Pancreas (tissue), 10 donors: ENCODE measurements around the gene STK24. TPM values are rescaled to one million over a fixed set of nuclear protein-coding genes. Genes with fewer than 3 reads are reported as not detected.

Experiments used
- ATAC-seq, 4 donors: fragments of 200-7000 bp; cut with Tn5 transposase; one replicate each; pipeline versions ENCODE4 v1.8.0 to v1.9.1; 2020; ENCODE audit warnings: mild to moderate bottlenecking in 4 of 4, moderate library complexity in 4 of 4
- DNase-seq, 6 donors: peaks; one replicate each; pipeline ENCODE4 v3.0.0-alpha.2; 2020
- FAIRE-seq: peaks from 2 replicates; lab custom pipeline; 2012; peaks lifted over from hg19 to GRCh38; lab: Jason Lieb, UNC
- H3K27ac ChIP-seq, 4 donors: fragments of 200-600 bp; sonication (generic); 1 replicate in 3 of 4; 2 replicates in 1 of 4; pipeline versions ENCODE4 v1.5.0 to v1.8.0; 2020
- H3K27me3 ChIP-seq, 4 donors: fragments of 200-600 bp; one replicate each; pipeline ENCODE4 v1.8.0; 2021
- H3K36me3 ChIP-seq, 3 donors: fragments of 200-600 bp; sonication (generic) in 1 of 3; one replicate each; pipeline versions ENCODE4 v1.5.0 to v1.8.0; 2020 to 2021
- H3K4me1 ChIP-seq, 3 donors: fragments of 200-600 bp; one replicate each; pipeline ENCODE4 v1.8.0; 2021
- H3K4me3 ChIP-seq, 4 donors: fragments of 200-600 bp; sonication (generic) in 2 of 4; one replicate each; pipeline versions ENCODE4 v1.5.0 to v1.8.0; 2020 to 2021
- H3K9me3 ChIP-seq, 4 donors: fragments of 200-600 bp; one replicate each; pipeline ENCODE4 v1.8.0; 2021
- WGBS, 2 donors: extraction: QIAGEN DNeasy Blood & Tissue Kit; methylation state at CpG; one replicate each; pipeline ENCODE4 v1.1.7; 2013; 5-methylcytosine and 5-hydroxymethylcytosine counted together
- intact Hi-C, 3 donors: fragments of 100-400 bp; cut with DNase I; formaldehyde crosslinking; loops; one replicate each; pipeline versions ENCODE4 v1.11.1 to v1.14.2; 2022
- polyA plus RNA-seq, 2 donors: library from polyadenylated mRNA; stranded (reverse); fragments of 200-250 nt; gene quantifications; one replicate each; pipeline ENCODE4 v1.2.3, GENCODE V29; 2013
- total RNA-seq, 6 donors: library from RNA; stranded (reverse); fragmentation: NEBNext Ultra II Directional in 4 of 6; extraction: Animal tissue kit (Norgen Biotek cat#: 25700) in 4 of 6; gene quantifications; one replicate each; pipeline versions ENCODE4 v1.2.1 to v1.2.4, GENCODE V29; 2021 to 2023
- TF ChIP-seq, protein P1 (sequence below), 4 donors: fragments of 200-600 bp; sonication (generic) in 3 of 4; IDR thresholded peaks; one replicate each; pipeline versions ENCODE4 v1.5.0 to v1.8.0; 2021; ENCODE audit warnings: antibody characterized with exemption in 4 of 4
- donor health status: healthy with polysubstance abuse.
- donor health status: DM: no; HTN: no; CAD: no; lungs with moderate emphysema.
- donor health status: DM: no; HTN: no; CAD: no.
- donor health status: control.
- donor health status: control.
- donor health status: Bipolar disorder and iron deficiency.
- donor health status: DM: yes; HTN: yes; CAD: no.
- donor health status: DM: no; HTN: no; CAD: no.
- donor health status: DM: no; HTN: no; CAD: no.
- donor health status: DM: yes; HTN: yes; CAD: no.

Gene STK24
- total and polyA plus RNA-seq, 8 donors = 15.5 to 55.7 (median 37.4) TPM

DNA sequence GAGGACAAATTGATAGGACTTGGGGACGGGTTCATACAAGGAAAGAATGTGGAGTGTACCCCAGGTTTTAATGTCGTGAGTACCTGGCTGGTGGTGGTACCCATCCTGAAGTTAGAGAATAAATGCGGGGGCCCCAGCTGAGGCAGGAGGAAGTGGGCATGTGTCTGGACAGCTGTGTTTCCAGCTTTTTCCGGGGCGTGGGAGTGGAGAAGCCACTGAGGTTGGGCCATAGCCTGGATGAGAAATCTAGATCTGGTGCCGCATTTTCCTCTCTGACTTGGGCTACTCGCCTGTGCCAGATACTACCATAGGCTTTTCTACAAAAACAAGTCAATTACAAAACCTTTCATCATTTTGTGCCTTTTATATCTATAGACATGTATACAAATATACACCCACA, 147.4 kb downstream of the STK24 start:
- Histone ChIP-seq H3K27ac (no peak overlapping the region), H3K36me3 (peaks cover 0 to 3% (median 0%) of the 10 kb centered on the region in 3 donors), H3K4me1 (peaks cover 0 to 9% (median 8%) of the 10 kb centered on the region in 3 donors), H3K27me3 (no peaks in the 10 kb centered on the region), H3K4me3 (no peak overlapping the region), H3K9me3 (no peaks in the 10 kb centered on the region)
- ATAC-seq = no peak
- intact Hi-C loops = loop anchor here in 2 of 3 donors (10.0 kb wide), 2 partner anchors 285 to 295 kb away; partner anchors contain the start of gene FARP1 (in 1 of the 2)
- 95% methylated on average over 7 of the region's 7 CpGs for WGBS, 2 donors
- no peak for DNase-seq
- TF ChIP-seq, protein P1, sequence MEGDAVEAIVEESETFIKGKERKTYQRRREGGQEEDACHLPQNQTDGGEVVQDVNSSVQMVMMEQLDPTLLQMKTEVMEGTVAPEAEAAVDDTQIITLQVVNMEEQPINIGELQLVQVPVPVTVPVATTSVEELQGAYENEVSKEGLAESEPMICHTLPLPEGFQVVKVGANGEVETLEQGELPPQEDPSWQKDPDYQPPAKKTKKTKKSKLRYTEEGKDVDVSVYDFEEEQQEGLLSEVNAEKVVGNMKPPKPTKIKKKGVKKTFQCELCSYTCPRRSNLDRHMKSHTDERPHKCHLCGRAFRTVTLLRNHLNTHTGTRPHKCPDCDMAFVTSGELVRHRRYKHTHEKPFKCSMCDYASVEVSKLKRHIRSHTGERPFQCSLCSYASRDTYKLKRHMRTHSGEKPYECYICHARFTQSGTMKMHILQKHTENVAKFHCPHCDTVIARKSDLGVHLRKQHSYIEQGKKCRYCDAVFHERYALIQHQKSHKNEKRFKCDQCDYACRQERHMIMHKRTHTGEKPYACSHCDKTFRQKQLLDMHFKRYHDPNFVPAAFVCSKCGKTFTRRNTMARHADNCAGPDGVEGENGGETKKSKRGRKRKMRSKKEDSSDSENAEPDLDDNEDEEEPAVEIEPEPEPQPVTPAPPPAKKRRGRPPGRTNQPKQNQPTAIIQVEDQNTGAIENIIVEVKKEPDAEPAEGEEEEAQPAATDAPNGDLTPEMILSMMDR (IDR thresholded peaks at IDR 0.05) = no peak
- no peak for FAIRE-seq

DNA sequence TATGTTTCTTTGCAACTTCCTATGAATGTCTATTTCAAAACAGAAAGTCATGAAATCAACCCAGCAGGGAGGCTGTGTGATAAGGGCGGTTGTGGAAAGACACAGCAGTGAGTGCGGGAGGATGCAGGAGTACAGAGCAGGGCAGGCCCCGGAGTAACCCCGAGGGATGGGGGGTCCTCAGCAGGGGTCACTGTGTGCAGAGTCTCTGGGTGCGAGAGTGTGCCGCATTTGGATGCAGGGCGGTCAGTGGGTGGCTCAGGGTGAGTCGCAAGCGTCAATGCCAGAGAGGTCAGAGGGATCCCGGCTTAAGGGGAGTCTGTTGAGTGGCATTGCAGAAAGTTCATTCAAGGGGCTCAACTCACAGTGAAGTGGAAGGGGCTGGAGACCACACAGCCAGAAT, 147.8 kb downstream of the STK24 start:
- peaks cover 0 to 3% (median 0%) of the 10 kb centered on the region in 3 donors for H3K36me3 ChIP-seq
- no peaks in the 10 kb centered on the region for H3K9me3 ChIP-seq
- intact Hi-C loops = loop anchor here in 2 of 3 donors (10.0 kb wide), 2 partner anchors 284 to 294 kb away; partner anchors contain the start of gene FARP1 (in 1 of the 2)
- H3K27ac ChIP-seq = no peak overlapping the region
- 86 to 87% methylated on average over 10 of the region's 10 CpGs for WGBS, 2 donors
- H3K27me3 ChIP-seq = no peaks in the 10 kb centered on the region
- H3K4me3 ChIP-seq = no peak overlapping the region
- no peak for DNase-seq
- TF ChIP-seq, protein P1 (IDR thresholded peaks at IDR 0.05) = no peak
- no peak for FAIRE-seq
- no peak for ATAC-seq
- H3K4me1 ChIP-seq = peaks cover 0 to 9% (median 8%) of the 10 kb centered on the region in 3 donors

GRCh38 chr13:98428256-98428966, 148.5 kb downstream of the STK24 start:
- TF ChIP-seq, protein P1 (IDR thresholded peaks at IDR 0.05) = no peak
- peaks cover 0 to 3% (median 0%) of the 10 kb centered on the region in 3 donors for H3K36me3 ChIP-seq

DNA sequence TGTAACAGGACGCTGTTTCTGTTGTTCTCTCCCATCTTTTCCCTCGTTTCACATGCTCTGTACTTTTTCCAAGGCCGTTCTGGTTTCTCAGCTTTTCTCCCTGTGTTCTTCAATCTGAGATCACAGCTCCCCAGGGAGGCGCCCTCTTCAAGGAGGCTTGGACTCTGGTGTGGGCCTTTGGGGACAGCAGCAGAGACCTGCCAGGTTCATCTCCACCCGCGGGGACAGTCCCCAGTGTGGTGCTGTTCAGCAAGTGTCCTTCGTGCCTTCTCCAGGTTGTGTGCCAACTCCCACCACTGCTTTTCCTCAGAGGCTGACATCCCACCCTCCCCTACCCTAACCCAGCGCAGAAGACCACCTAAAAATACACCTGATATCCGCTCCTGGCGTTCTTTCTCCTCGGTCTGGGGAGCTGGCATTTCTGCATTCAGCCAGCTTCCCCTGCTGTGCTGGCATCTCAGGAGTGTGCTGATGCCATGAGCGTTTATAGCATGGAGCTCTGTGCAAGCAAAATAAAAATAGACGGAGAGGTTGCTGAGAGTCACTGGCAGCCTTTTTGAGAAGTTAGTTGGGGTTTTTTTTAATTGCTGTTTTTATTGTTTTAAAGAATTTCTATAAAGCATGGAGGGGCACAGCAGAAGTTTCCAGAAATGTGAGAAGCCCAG, 149.4 kb downstream of the STK24 start:
- TF ChIP-seq, protein P1 (IDR thresholded peaks at IDR 0.05) = no peak
- no peak for FAIRE-seq
- H3K27me3 ChIP-seq = no peaks in the 10 kb centered on the region
- H3K36me3 ChIP-seq = peaks cover 0 to 3% (median 0%) of the 10 kb centered on the region in 3 donors
- WGBS, 2 donors = 87 to 88% methylated on average over 13 of the region's 13 CpGs
- intact Hi-C loops = loop anchor here in 2 of 3 donors (10.0 kb wide), 2 partner anchors 283 to 293 kb away; partner anchors contain the start of gene FARP1 (in 1 of the 2)
- H3K9me3 ChIP-seq = no peaks in the 10 kb centered on the region
- no peak overlapping the region for H3K27ac ChIP-seq
- H3K4me3 ChIP-seq = no peak overlapping the region
- peaks cover 6 to 16% (median 9%) of the 10 kb centered on the region in 3 donors for H3K4me1 ChIP-seq
- ATAC-seq = no peak
- no peak for DNase-seq

More at GRCh38 chr13:98428256-98428966, 148.5 kb downstream of the STK24 start:
- DNase-seq = no peak
- H3K27ac ChIP-seq = no peak overlapping the region
- FAIRE-seq = no peak
- no peak overlapping the region for H3K4me3 ChIP-seq
- H3K4me1 ChIP-seq = peaks cover 0 to 12% (median 9%) of the 10 kb centered on the region in 3 donors
- H3K9me3 ChIP-seq = no peaks in the 10 kb centered on the region
- intact Hi-C loops = loop anchor here in 2 of 3 donors (10.0 kb wide), 2 partner anchors 284 to 294 kb away; partner anchors contain the start of gene FARP1 (in 1 of the 2)
- H3K27me3 ChIP-seq = no peaks in the 10 kb centered on the region
- ATAC-seq = no peak
- 82 to 84% methylated on average over 15 of the region's 15 CpGs for WGBS, 2 donors
